Measurements from ENCODE around the gene MYBPC3.

DNA sequence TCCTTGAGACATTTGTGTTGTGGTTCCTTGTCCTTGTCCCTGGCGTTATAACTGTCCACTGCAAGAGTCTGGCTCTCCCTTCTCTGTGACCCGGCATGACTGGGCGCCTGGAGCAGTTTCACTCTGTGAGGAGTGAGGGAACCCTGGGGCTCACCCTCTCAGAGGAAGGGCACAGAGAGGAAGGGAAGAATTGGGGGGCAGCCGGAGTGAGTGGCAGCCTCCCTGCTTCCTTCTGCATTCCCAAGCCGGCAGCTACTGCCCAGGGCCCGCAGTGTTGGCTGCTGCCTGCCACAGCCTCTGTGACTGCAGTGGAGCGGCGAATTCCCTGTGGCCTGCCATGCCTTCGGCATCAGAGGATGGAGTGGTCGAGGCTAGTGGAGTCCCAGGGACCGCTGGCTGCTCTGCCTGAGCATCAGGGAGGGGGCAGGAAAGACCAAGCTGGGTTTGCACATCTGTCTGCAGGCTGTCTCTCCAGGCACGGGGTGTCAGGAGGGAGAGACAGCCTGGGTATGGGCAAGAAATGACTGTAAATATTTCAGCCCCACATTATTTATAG is 23.0 kb downstream of the MYBPC3 start:
- TF ChIP-seq IRF1 (CRISPR knock-in tag; IDR thresholded peaks at IDR 0.05) = no peak
- no peak for TF ChIP-seq NR3C1 (CRISPR knock-in tag; conservative IDR thresholded peaks at IDR 0.05; ENCODE audit: low read depth)
- TF ChIP-seq, protein P1, sequence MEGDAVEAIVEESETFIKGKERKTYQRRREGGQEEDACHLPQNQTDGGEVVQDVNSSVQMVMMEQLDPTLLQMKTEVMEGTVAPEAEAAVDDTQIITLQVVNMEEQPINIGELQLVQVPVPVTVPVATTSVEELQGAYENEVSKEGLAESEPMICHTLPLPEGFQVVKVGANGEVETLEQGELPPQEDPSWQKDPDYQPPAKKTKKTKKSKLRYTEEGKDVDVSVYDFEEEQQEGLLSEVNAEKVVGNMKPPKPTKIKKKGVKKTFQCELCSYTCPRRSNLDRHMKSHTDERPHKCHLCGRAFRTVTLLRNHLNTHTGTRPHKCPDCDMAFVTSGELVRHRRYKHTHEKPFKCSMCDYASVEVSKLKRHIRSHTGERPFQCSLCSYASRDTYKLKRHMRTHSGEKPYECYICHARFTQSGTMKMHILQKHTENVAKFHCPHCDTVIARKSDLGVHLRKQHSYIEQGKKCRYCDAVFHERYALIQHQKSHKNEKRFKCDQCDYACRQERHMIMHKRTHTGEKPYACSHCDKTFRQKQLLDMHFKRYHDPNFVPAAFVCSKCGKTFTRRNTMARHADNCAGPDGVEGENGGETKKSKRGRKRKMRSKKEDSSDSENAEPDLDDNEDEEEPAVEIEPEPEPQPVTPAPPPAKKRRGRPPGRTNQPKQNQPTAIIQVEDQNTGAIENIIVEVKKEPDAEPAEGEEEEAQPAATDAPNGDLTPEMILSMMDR (IDR thresholded peaks at IDR 0.05) = no peak
- no peak for TF ChIP-seq JUN (CRISPR knock-in tag; IDR thresholded peaks at IDR 0.05)
- TF ChIP-seq, protein P2, sequence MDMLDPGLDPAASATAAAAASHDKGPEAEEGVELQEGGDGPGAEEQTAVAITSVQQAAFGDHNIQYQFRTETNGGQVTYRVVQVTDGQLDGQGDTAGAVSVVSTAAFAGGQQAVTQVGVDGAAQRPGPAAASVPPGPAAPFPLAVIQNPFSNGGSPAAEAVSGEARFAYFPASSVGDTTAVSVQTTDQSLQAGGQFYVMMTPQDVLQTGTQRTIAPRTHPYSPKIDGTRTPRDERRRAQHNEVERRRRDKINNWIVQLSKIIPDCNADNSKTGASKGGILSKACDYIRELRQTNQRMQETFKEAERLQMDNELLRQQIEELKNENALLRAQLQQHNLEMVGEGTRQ (CRISPR knock-in tag; IDR thresholded peaks at IDR 0.05) = no peak
- TF ChIP-seq, protein P3, sequence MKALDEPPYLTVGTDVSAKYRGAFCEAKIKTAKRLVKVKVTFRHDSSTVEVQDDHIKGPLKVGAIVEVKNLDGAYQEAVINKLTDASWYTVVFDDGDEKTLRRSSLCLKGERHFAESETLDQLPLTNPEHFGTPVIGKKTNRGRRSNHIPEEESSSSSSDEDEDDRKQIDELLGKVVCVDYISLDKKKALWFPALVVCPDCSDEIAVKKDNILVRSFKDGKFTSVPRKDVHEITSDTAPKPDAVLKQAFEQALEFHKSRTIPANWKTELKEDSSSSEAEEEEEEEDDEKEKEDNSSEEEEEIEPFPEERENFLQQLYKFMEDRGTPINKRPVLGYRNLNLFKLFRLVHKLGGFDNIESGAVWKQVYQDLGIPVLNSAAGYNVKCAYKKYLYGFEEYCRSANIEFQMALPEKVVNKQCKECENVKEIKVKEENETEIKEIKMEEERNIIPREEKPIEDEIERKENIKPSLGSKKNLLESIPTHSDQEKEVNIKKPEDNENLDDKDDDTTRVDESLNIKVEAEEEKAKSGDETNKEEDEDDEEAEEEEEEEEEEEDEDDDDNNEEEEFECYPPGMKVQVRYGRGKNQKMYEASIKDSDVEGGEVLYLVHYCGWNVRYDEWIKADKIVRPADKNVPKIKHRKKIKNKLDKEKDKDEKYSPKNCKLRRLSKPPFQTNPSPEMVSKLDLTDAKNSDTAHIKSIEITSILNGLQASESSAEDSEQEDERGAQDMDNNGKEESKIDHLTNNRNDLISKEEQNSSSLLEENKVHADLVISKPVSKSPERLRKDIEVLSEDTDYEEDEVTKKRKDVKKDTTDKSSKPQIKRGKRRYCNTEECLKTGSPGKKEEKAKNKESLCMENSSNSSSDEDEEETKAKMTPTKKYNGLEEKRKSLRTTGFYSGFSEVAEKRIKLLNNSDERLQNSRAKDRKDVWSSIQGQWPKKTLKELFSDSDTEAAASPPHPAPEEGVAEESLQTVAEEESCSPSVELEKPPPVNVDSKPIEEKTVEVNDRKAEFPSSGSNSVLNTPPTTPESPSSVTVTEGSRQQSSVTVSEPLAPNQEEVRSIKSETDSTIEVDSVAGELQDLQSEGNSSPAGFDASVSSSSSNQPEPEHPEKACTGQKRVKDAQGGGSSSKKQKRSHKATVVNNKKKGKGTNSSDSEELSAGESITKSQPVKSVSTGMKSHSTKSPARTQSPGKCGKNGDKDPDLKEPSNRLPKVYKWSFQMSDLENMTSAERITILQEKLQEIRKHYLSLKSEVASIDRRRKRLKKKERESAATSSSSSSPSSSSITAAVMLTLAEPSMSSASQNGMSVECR (CRISPR knock-in tag; IDR thresholded peaks at IDR 0.05; ENCODE audit: borderline replicate concordance) = no peak
- no peak for TF ChIP-seq KAT7 (CRISPR knock-in tag; IDR thresholded peaks at IDR 0.05; ENCODE audit: borderline replicate concordance)
- TF ChIP-seq USF1 (CRISPR knock-in tag; IDR thresholded peaks at IDR 0.05) = no peak
- TF ChIP-seq, protein P4, sequence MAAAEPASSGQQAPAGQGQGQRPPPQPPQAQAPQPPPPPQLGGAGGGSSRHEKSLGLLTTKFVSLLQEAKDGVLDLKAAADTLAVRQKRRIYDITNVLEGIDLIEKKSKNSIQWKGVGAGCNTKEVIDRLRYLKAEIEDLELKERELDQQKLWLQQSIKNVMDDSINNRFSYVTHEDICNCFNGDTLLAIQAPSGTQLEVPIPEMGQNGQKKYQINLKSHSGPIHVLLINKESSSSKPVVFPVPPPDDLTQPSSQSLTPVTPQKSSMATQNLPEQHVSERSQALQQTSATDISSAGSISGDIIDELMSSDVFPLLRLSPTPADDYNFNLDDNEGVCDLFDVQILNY (CRISPR knock-in tag; IDR thresholded peaks at IDR 0.05) = no peak
- TF ChIP-seq MAX (CRISPR knock-in tag; IDR thresholded peaks at IDR 0.05) = no peak
- no peak for TF ChIP-seq NR2C2 (CRISPR knock-in tag; IDR thresholded peaks at IDR 0.05)
- no peak for TF ChIP-seq TP53 (CRISPR knock-in tag; IDR thresholded peaks at IDR 0.05)

All from WTC11 (cell line).